A673 (cell line): ENCODE data around the gene SRBD1. TPM values are rescaled to one million over a fixed set of nuclear protein-coding genes. Genes with fewer than 3 reads are reported as not detected.

Experiments used
- BruUV-seq: library from RNA; stranded (reverse); fragments of 400-500 nt; replicated peaks from 2 replicates; lab custom pipeline; 2021; lab: Mats Ljungman, UMichigan
- CTCF ChIA-PET: fragments of 300-600 bp; sonication (Branson Sonifier 250); formaldehyde crosslinking; loops from one replicate; lab custom pipeline; 2022; ENCODE audit warnings: antibody characterized with exemption; lab: Charles Lee
- POLR2A ChIA-PET: fragments of 300-600 bp; sonication (Branson Sonifier 250); formaldehyde crosslinking; loops from one replicate; lab custom pipeline; 2022; ENCODE audit warnings: antibody characterized with exemption; ENCODE audit not compliant: low non-redundant PET; lab: Charles Lee
- DNase-seq: peaks from one replicate; pipeline ENCODE4 v3.0.0-alpha.2; 2015; ENCODE audit warnings: low spot score
- H3K27ac ChIP-seq: fragments of 200-600 bp; sonication (generic); 2 replicates; pipeline ENCODE4 v1.5.1; 2016; ENCODE audit warnings: mixed run types, low read depth, mild to moderate bottlenecking, mixed read lengths, antibody characterized with exemption, low read length; ENCODE audit not compliant: poor library complexity, severe bottlenecking
- H3K27me3 ChIP-seq: fragments of 200-600 bp; sonication (generic); replicated peaks from 2 replicates; pipeline ENCODE4 v1.6.1; 2017; ENCODE audit warnings: mixed run types, low read depth, mild to moderate bottlenecking, mixed read lengths, antibody characterized with exemption, low read length; ENCODE audit not compliant: insufficient read depth, poor library complexity
- H3K36me3 ChIP-seq: fragments of 200-600 bp; sonication (generic); 2 replicates; pipeline ENCODE4 v1.6.1; 2016; ENCODE audit warnings: mixed run types, mild to moderate bottlenecking, mixed read lengths, antibody characterized with exemption, low read length; ENCODE audit not compliant: insufficient read depth, poor library complexity, severe bottlenecking
- H3K4me1 ChIP-seq: fragments of 200-600 bp; sonication (generic); 2 replicates; pipeline ENCODE4 v1.6.1; 2017; ENCODE audit warnings: mixed run types, mild to moderate bottlenecking, mixed read lengths, antibody characterized with exemption, low read length; ENCODE audit not compliant: insufficient read depth, poor library complexity, severe bottlenecking
- H3K4me3 ChIP-seq: fragments of 200-600 bp; sonication (generic); 2 replicates; pipeline ENCODE4 v1.5.1; 2016; ENCODE audit warnings: low read depth, mixed run types, mild to moderate bottlenecking, mixed read lengths, low read length; ENCODE audit not compliant: poor library complexity, severe bottlenecking
- H3K9me3 ChIP-seq: fragments of 200-600 bp; sonication (generic); 2 replicates; pipeline ENCODE4 v1.6.1; 2016; ENCODE audit warnings: mixed run types, low read depth, mild to moderate bottlenecking, mixed read lengths, antibody characterized with exemption, low read length; ENCODE audit not compliant: poor library complexity, severe bottlenecking
- CTCF ChIP-seq: fragments of 300-800, 200-600 bp; sonication (generic); conservative IDR thresholded peaks from 2 replicates; pipeline ENCODE4 v1.5.1; 2017; ENCODE audit warnings: low read depth, mild to moderate bottlenecking, antibody characterized with exemption, low read length, moderate library complexity, mixed read lengths
- EZH2 ChIP-seq: fragments of 200-600 bp; sonication (generic); IDR thresholded peaks from 2 replicates; pipeline ENCODE4 v1.6.1; 2017; ENCODE audit warnings: borderline replicate concordance, low read depth, mild to moderate bottlenecking, mixed read lengths, antibody characterized with exemption, low read length; ENCODE audit not compliant: poor library complexity, severe bottlenecking
- intact Hi-C: fragments of 100-400 bp; cut with micrococcal nuclease; formaldehyde crosslinking; loops from one replicate; pipeline ENCODE4 v1.10.0; 2022; ENCODE audit not compliant: unreplicated experiment
- total RNA-seq: library from RNA; stranded (reverse); gene quantifications from 2 replicates; pipeline ENCODE4 v1.2.3, GENCODE V29; 2021

Gene SRBD1
- total RNA-seq, 1 experiment from 2014 or later: 21.9 TPM

- H3K4me1 ChIP-seq: peaks cover 35% of the 10 kb centered on the region
- intact Hi-C loops: loop anchor here (5.0 kb wide), 1 partner anchor 55 kb away; no protein-coding TSS in a partner anchor
These were observed 43.6 kb downstream of the SRBD1 start for GRCh38 chr2:45567288-45567963.

GRCh38 chr2:45559436-45559835, 51.6 kb downstream of the SRBD1 start:
- ChIA-PET CTCF (no interaction called here), POLR2A (no interaction called here)
- H3K9me3 ChIP-seq: no peaks in the 10 kb centered on the region
- no peak for DNase-seq
- no TSS peak for BruUV-seq
- no peak for TF ChIP-seq CTCF
- TF ChIP-seq EZH2: no peak
- H3K27me3 ChIP-seq: no peaks in the 10 kb centered on the region
- H3K27ac ChIP-seq: no peak overlapping the region
- intact Hi-C loops: no loop called here
- peaks cover 4% of the 10 kb centered on the region for H3K4me1 ChIP-seq
- H3K4me3 ChIP-seq: no peak overlapping the region
- no peaks in the 10 kb centered on the region for H3K36me3 ChIP-seq

More at GRCh38 chr2:45567288-45567963, 43.6 kb downstream of the SRBD1 start:
- Histone ChIP-seq H3K27me3 (no peaks in the 10 kb centered on the region), H3K9me3 (peaks cover 10% of the 10 kb centered on the region), H3K4me3 (peak overlapping the region; percentile 42), H3K27ac (peak overlapping the region; percentile 92), H3K36me3 (peaks cover 13% of the 10 kb centered on the region)
- CTCF ChIA-PET: interaction anchor here (0.6 to 1.2 kb wide), 3 partner anchors 18 to 611 kb away, joined by 3 to 5 read pairs (median 3); no protein-coding TSS in a partner anchor
- DNase-seq: peak; percentile 26
- TSS peak; percentile 79 for BruUV-seq
- TF ChIP-seq EZH2: no peak
- no peak for TF ChIP-seq CTCF
- POLR2A ChIA-PET: no interaction called here

- H3K4me1 ChIP-seq: no peaks in the 10 kb centered on the region
- no peak for DNase-seq
- H3K36me3 ChIP-seq: no peaks in the 10 kb centered on the region
- TF ChIP-seq CTCF (no peak), EZH2 (no peak)
- H3K4me3 ChIP-seq: no peak overlapping the region
- H3K9me3 ChIP-seq: no peaks in the 10 kb centered on the region
- BruUV-seq: no TSS peak
- H3K27ac ChIP-seq: no peak overlapping the region
- ChIA-PET POLR2A (no interaction called here), CTCF (no interaction called here)
- H3K27me3 ChIP-seq: no peaks in the 10 kb centered on the region
- intact Hi-C loops: no loop called here
These were observed 56.3 kb downstream of the SRBD1 start for GRCh38 chr2:45554742-45555140.
